Effector CD8-positive, alpha-beta T cell (primary cell): ENCODE results near the gene ADAMTS3.
"Not testable (repeated sequence)": the region's sequence is repeated elsewhere in the genome, so short reads cannot be mapped to it uniquely, and the experiment has no call there.

Experiments
- DNase-seq: peaks from one replicate; lab custom pipeline; 2025; lab: John Stamatoyannopoulos, UW

ADAMTS3 gene

GRCh38 chr4:72473434-72473900, 95.6 kb downstream of the ADAMTS3 start:
- DNase-seq, result no peak

GRCh38 chr4:72471816-72472215, 97.2 kb downstream of the ADAMTS3 start:
- no peak for DNase-seq

- no peak for DNase-seq
These were observed 100.0 kb downstream of the ADAMTS3 start for GRCh38 chr4:72468904-72469502.

GRCh38 chr4:72467633-72468032, 101.4 kb downstream of the ADAMTS3 start:
- no peak for DNase-seq

GRCh38 chr4:72463724-72464123, 105.3 kb downstream of the ADAMTS3 start:
- no peak for DNase-seq

GRCh38 chr4:72457158-72457557, 111.9 kb downstream of the ADAMTS3 start:
- DNase-seq, result no peak

- no peak for DNase-seq
These were observed 117.7 kb downstream of the ADAMTS3 start for GRCh38 chr4:72451349-72451748.

GRCh38 chr4:72449705-72450104, 119.3 kb downstream of the ADAMTS3 start:
- no peak for DNase-seq

- DNase-seq, result no peak
These were observed 120.8 kb downstream of the ADAMTS3 start for GRCh38 chr4:72448231-72448630.

GRCh38 chr4:72446353-72447055, 122.5 kb downstream of the ADAMTS3 start:
- DNase-seq, result no peak

- DNase-seq, result no peak
These were observed 124.9 kb downstream of the ADAMTS3 start for GRCh38 chr4:72444092-72444491.

GRCh38 chr4:72442715-72443114, 126.3 kb downstream of the ADAMTS3 start:
- no peak for DNase-seq

- DNase-seq, result no peak
These were observed 126.9 kb downstream of the ADAMTS3 start for GRCh38 chr4:72442147-72442546.

GRCh38 chr4:72440386-72440785, 128.6 kb downstream of the ADAMTS3 start:
- DNase-seq, result no peak

- no peak for DNase-seq
These were observed 136.0 kb downstream of the ADAMTS3 start for GRCh38 chr4:72432975-72433374.

GRCh38 chr4:72432282-72432681, 136.7 kb downstream of the ADAMTS3 start:
- DNase-seq, result no peak

GRCh38 chr4:72430988-72431387, 138.0 kb downstream of the ADAMTS3 start:
- DNase-seq, result no peak

- no peak for DNase-seq
These were observed 139.0 kb downstream of the ADAMTS3 start for GRCh38 chr4:72430050-72430449.

- DNase-seq, result no peak
These were observed 139.6 kb downstream of the ADAMTS3 start for GRCh38 chr4:72429397-72429889.

- no peak for DNase-seq
These were observed 142.0 kb downstream of the ADAMTS3 start for GRCh38 chr4:72427057-72427456.

- not testable (repeated sequence) for DNase-seq
These were observed 143.1 kb downstream of the ADAMTS3 start for GRCh38 chr4:72425908-72426307.

- no peak for DNase-seq
These were observed 145.0 kb downstream of the ADAMTS3 start for GRCh38 chr4:72424006-72424405.

GRCh38 chr4:72422416-72422815, 146.6 kb downstream of the ADAMTS3 start:
- no peak for DNase-seq
